ENCODE results near the gene NHLRC2. TPM values are rescaled to one million over a fixed set of nuclear protein-coding genes. Genes with fewer than 3 reads are reported as not detected.
A peak's percentile ranks its signal among the peaks of the same experiment; 100 is the strongest.

Gene NHLRC2
- total RNA-seq, 1 experiment from 2014 or later: 56.3 TPM

- Histone ChIP-seq H3K9me3 (ENCODE audit: control insufficient read depth in 1 of 2, insufficient read depth in 1 of 2, low read depth in 1 of 2, low read length in 2 of 2) (no peaks in the 10 kb centered on the region), H4K20me1 (ENCODE audit: insufficient read depth) (no peaks in the 10 kb centered on the region), H3K79me2 (ENCODE audit: insufficient read depth, low read length) (peaks cover 43% of the 10 kb centered on the region), H3K27me3 (ENCODE audit: insufficient read depth, low read length) (no peaks in the 10 kb centered on the region), H3K9ac (ENCODE audit: low read length) (peak overlapping the region; percentile 84), H3K4me3 (replicated peaks in 1 of 2; ENCODE audit: low read depth in 1 of 2, low read length in 2 of 2) (peak overlapping the region; percentile 77 to 79), H3K27ac (ENCODE audit: low read depth, low read length) (peak overlapping the region; percentile 86), H3K36me3 (ENCODE audit: control insufficient read depth in 1 of 2, insufficient read depth in 2 of 2, low read length in 2 of 2) (peaks cover 2 to 6% of the 10 kb centered on the region in 2 experiments; a peak in 1 of 4 replicates), H3K9me2 (ENCODE audit: insufficient read depth) (no peaks in the 10 kb centered on the region), H2AFZ (ENCODE audit: low read depth, low read length, poor library complexity, severe bottlenecking) (peak overlapping the region; percentile 88), H3K4me2 (ENCODE audit: low read length) (peak overlapping the region; percentile 87), H3K4me1 (ENCODE audit: control insufficient read depth in 1 of 2, insufficient read depth in 2 of 2, low read length in 2 of 2) (peaks cover 14 to 21% of the 10 kb centered on the region in 2 experiments; a peak in 3 of 4 replicates)
- intact Hi-C loops (cut with micrococcal nuclease): no loop called here
- no peak for TF ChIP-seq ELF1 (IDR thresholded peaks at IDR 0.05; ENCODE audit: borderline replicate concordance, low read depth)
- TF ChIP-seq POLR2AphosphoS5 (IDR thresholded peaks at IDR 0.05; ENCODE audit: low read depth, low read length): no peak
- TF ChIP-seq, protein P1, sequence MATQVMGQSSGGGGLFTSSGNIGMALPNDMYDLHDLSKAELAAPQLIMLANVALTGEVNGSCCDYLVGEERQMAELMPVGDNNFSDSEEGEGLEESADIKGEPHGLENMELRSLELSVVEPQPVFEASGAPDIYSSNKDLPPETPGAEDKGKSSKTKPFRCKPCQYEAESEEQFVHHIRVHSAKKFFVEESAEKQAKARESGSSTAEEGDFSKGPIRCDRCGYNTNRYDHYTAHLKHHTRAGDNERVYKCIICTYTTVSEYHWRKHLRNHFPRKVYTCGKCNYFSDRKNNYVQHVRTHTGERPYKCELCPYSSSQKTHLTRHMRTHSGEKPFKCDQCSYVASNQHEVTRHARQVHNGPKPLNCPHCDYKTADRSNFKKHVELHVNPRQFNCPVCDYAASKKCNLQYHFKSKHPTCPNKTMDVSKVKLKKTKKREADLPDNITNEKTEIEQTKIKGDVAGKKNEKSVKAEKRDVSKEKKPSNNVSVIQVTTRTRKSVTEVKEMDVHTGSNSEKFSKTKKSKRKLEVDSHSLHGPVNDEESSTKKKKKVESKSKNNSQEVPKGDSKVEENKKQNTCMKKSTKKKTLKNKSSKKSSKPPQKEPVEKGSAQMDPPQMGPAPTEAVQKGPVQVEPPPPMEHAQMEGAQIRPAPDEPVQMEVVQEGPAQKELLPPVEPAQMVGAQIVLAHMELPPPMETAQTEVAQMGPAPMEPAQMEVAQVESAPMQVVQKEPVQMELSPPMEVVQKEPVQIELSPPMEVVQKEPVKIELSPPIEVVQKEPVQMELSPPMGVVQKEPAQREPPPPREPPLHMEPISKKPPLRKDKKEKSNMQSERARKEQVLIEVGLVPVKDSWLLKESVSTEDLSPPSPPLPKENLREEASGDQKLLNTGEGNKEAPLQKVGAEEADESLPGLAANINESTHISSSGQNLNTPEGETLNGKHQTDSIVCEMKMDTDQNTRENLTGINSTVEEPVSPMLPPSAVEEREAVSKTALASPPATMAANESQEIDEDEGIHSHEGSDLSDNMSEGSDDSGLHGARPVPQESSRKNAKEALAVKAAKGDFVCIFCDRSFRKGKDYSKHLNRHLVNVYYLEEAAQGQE (IDR thresholded peaks at IDR 0.05; ENCODE audit: low read depth): no peak
- no peak for TF ChIP-seq SRF (IDR thresholded peaks at IDR 0.05; ENCODE audit: low read depth)
- TF ChIP-seq, protein P2, sequence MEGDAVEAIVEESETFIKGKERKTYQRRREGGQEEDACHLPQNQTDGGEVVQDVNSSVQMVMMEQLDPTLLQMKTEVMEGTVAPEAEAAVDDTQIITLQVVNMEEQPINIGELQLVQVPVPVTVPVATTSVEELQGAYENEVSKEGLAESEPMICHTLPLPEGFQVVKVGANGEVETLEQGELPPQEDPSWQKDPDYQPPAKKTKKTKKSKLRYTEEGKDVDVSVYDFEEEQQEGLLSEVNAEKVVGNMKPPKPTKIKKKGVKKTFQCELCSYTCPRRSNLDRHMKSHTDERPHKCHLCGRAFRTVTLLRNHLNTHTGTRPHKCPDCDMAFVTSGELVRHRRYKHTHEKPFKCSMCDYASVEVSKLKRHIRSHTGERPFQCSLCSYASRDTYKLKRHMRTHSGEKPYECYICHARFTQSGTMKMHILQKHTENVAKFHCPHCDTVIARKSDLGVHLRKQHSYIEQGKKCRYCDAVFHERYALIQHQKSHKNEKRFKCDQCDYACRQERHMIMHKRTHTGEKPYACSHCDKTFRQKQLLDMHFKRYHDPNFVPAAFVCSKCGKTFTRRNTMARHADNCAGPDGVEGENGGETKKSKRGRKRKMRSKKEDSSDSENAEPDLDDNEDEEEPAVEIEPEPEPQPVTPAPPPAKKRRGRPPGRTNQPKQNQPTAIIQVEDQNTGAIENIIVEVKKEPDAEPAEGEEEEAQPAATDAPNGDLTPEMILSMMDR (IDR thresholded peaks at IDR 0.05 in 2 of 3, conservative IDR thresholded peaks at IDR 0.05 in 1 of 3; ENCODE audit: borderline replicate concordance in 1 of 3, insufficient read depth in 1 of 3, low read depth in 2 of 3, low read length in 2 of 3): no peak
- TF ChIP-seq CBX3 (IDR thresholded peaks at IDR 0.05; ENCODE audit: low read depth): no peak
- TF ChIP-seq SP1 (IDR thresholded peaks at IDR 0.05; ENCODE audit: low read depth): no peak
- DNase-seq (ENCODE audit: low read depth, low spot score) (no peak), ATAC-seq (peak; percentile 18; the same call in 1 of the 2 replicates)
- ChIA-PET RAD21 (ENCODE audit: low non-redundant PET in 1 of 2, low total read pairs in 2 of 2, uncharacterized antibody in 2 of 2, unreplicated experiment in 2 of 2) (no interaction called here), CTCF (no interaction called here), POLR2A (no interaction called here)
- BruUV-seq (replicated peaks): TSS peak; percentile 76
Measured at GRCh38 chr10:113853578-113854012, 866 bp upstream of the NHLRC2 start.

All from HCT116 (cell line).